Embryonic facial prominence (tissue), 1 donor: Measurements from ENCODE around the gene GIPC3.

Experiments used
- DNase-seq: peaks from one replicate; pipeline ENCODE4 v3.0.0-alpha.2; 2016; ENCODE audit errors: extremely low spot score

The GIPC3 gene

DNA sequence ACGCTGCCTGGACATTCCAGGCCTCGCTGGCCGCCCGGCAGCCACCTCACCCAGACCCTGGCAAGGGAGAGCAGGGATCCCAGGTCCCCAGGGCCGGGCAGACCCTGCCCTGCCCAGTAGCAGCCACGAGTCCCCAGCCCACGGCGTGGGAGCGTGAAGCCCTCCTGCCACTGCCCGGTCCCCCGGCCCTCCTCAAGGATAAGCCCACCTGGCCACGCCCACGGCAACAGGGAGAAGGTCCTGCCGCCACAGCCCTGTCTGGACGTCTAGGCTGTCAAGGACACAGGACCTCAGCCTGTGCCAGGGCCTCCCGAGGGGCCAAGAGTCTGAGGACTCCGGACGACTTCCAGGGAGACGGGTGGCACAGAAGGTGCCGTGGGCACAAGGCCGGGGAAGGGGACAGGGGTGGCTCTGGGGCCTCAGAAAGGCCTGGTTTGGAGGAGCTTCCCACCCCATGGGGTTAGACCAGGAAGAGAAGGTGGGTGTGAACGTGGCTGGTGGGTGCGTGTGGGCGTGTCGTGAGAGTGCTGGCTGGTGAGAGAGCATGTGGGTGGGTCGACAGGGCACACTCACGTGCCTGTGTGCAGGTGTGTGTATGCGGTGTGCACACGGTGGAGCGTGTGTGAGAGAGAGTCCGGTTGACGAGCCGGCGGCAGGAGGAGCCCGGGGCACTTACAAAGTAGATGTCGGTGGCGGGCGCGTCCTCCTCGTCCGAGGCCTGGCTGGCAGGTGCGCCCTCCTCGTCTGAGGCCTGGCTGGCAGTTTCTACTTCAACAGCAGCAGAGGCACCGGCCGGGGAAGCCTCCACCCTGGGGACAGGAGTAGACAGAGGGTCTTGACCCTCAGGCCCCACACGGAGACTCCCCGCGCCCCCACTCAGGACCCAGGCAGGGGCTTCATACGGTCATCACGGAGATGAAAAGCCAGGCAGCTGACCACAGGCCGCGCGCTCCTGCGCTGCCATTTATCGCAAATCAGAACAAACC lies 53.2 kb downstream of the GIPC3 start:
- no peak for DNase-seq

DNA sequence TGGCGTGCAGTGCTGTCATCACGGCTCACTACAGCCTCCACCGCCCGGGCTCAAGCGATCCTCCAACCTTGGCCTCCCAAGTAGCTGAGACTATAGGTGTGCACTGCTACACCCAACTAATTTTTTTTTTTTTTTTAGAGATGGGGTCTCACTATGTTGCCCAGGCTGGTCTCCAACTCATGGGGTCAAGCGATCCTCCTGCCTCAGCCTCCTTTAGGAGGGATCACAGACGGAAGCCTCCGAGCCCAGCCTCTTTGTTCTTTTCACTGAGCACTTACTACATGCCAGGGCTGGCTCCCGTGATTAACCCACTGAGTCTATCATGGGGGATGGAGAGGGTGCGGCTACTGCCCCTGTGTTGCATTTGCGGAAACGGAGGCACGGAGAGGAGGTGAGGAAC lies 54.2 kb downstream of the GIPC3 start:
- DNase-seq = no peak

DNA sequence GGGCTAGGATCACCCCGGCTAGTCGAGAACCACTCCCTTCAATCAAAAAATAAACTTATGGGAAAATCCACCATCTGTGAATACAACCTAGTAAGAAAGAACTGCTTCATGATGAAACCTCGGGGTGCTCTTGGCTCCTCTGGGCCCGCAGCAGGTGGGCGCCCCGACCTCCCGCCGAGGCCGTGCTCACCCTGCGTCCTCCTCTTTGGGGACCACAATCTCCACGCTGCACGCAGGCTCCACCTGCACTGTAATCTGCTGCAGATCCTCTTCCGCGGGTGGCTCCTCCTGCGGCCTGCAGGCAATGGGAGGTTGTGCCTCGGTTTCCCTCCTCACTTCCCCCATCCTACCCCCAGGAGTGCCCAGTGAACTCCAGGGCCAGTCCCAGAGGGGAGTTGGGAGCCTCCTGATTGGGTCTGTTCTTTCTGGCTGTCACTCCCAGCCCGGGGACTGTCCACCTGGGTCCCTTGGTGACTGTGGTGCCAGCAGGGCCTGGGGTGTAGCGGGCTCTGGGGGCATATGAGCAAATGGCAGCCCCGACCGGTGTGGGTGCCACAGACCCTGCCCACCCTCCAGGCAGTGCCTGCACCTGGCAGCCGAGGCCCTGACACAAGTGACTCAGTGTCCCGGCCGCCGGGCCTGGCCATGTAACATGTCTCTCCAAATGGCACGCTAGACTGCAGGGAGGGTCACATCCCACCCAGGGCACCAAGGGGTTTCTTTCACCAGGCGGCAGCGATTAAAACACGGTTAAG lies 56.4 kb downstream of the GIPC3 start:
- DNase-seq = no peak

DNA sequence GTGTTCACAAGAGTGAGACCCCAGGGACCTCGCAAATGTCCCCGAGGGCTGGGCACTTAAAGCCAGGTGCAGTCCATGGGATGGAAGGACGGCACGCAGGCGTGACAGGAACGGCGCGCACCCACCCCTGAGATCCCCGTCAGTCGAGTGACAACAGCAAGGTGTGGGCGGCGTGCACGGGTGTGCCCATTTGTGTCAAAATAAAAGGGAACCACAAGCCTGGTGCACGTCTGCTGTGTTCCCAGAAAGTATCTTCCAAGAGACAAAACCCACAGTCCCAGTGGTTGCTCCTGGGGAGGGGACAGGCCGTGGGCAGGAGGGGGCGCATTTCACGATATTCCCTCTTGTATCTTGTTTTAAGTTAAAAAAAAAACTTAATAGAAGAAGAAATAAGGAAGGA lies 57.0 kb downstream of the GIPC3 start:
- DNase-seq = no peak
